ENCODE measurements around the gene RAB9B.

The RAB9B gene

GRCh38 chrX:103806862-103807474 lies 25.1 kb downstream of the RAB9B start:
- no peak overlapping the region for H3K27ac ChIP-seq
- TF ChIP-seq ZFX (IDR thresholded peaks at IDR 0.05; ENCODE audit: borderline replicate concordance) (no peak), CTCF (IDR thresholded peaks at IDR 0.05) (no peak)

- TF ChIP-seq CTCF (IDR thresholded peaks at IDR 0.05) (no peak), ZFX (IDR thresholded peaks at IDR 0.05; ENCODE audit: borderline replicate concordance) (no peak)
Measured at GRCh38 chrX:103805860-103806259, 26.2 kb downstream of the RAB9B start.

GRCh38 chrX:103800318-103800717 lies 31.7 kb downstream of the RAB9B start:
- TF ChIP-seq ZFX (IDR thresholded peaks at IDR 0.05; ENCODE audit: borderline replicate concordance) (no peak), CTCF (IDR thresholded peaks at IDR 0.05) (no peak)
- no peak overlapping the region for H3K27ac ChIP-seq

More at GRCh38 chrX:103805860-103806259, 26.2 kb downstream of the RAB9B start:
- H3K27ac ChIP-seq: no peak overlapping the region

GRCh38 chrX:103797691-103798090 lies 34.4 kb downstream of the RAB9B start:
- no peak overlapping the region for H3K27ac ChIP-seq
- no peak for TF ChIP-seq CTCF (IDR thresholded peaks at IDR 0.05)
- no peak for TF ChIP-seq ZFX (IDR thresholded peaks at IDR 0.05; ENCODE audit: borderline replicate concordance)

GRCh38 chrX:103794119-103794518 lies 37.9 kb downstream of the RAB9B start:
- no peak overlapping the region for H3K27ac ChIP-seq
- TF ChIP-seq ZFX (IDR thresholded peaks at IDR 0.05; ENCODE audit: borderline replicate concordance) (no peak), CTCF (IDR thresholded peaks at IDR 0.05) (no peak)

GRCh38 chrX:103793545-103793940 lies 38.5 kb downstream of the RAB9B start:
- TF ChIP-seq ZFX (IDR thresholded peaks at IDR 0.05; ENCODE audit: borderline replicate concordance) (no peak), CTCF (IDR thresholded peaks at IDR 0.05) (no peak)
- H3K27ac ChIP-seq: no peak overlapping the region

GRCh38 chrX:103792916-103793544 lies 39.0 kb downstream of the RAB9B start:
- no peak overlapping the region for H3K27ac ChIP-seq
- TF ChIP-seq ZFX (IDR thresholded peaks at IDR 0.05; ENCODE audit: borderline replicate concordance): no peak
- no peak for TF ChIP-seq CTCF (IDR thresholded peaks at IDR 0.05)
